CD4-positive, alpha-beta T cell treated with Interleukin-15 for 1 hour (primary cell): ENCODE measurements around the gene IKBKE.

ENCODE experiments used
- DNase-seq: peaks from one replicate; pipeline ENCODE4 v3.0.0-alpha.2; 2020

The IKBKE gene

DNA sequence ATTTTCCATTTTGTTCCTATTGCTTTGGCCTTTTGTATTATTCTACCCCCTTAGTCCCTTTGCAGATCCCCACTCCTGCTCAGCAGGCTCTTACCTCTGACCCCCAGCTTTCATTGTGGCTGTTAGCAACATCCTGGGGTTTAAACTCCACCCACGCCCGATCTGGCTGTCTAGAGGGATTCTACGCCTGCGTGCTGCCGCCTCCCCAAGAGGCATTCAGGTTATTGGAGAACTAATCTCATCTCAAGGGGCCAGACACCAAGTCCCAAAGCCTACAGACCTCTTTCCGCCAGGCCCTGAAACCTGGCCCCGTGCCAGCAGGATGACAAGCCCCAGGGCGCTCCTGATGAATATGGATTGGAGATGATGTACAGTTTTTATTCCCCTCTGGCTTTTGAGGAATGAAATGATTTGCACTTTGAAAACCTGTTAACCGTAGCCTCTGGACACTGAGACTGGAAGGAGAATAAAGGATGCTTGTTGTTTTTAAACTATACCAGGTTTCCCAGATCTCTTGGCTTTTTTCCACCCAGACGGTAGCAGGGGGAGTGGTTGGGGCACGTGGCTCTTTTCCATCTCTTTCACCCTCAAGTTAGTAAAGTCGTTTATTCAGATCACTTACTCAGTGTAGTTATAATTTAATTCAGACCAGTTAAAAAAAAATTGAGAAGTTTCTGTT, 14.5 kb upstream of the IKBKE start:
- DNase-seq = no peak

GRCh38 chr1:206456577-206457370, 13.5 kb upstream of the IKBKE start:
- DNase-seq = no peak

GRCh38 chr1:206457408-206458120, 12.7 kb upstream of the IKBKE start:
- peak; percentile 36 for DNase-seq

DNA sequence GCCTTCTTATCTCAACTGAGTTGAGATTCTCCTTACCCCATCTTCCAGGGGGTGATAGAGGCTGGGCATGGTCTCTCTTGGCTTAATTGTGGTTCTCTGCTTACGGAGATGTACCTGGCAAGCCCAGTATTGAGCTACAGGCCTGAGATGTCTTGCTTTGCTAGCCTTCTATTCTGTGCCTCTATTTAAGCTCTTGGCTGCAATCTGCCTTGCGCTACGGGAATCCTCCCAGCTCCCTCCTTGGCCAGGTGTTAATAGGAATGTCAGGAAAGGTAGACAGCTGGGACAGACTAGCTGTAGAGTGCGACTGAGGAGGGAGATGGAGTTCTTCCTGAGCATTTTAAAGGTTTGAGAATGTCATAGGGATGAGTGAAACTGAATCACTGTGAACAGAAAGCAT, 10.6 kb upstream of the IKBKE start:
- DNase-seq = no peak

DNA sequence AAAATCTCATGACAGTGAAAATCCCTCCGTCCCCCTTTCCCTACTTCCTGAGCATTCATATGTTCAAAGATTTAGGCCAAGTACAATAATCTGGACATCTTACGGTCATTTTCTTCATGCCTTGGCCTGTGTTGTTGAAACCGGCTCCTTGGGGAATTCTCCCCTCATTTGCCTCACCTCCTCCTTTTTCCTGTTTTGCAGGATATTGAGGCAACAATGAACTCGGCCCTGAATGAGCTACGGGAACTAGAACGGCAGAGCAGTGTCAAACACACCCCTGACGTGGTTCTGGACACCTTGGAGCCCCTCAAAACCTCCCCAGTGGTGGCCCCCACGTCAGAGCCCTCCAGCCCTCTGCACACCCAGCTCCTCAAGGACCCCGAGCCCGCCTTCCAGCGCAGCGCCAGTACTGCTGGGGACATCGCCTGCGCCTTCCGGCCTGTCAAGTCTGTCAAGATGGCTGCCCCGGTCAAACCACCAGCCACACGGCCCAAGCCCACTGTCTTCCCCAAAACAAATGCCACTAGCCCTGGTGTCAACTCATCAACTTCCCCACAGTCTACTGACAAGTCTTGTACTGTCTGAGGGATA, 9.3 kb upstream of the IKBKE start:
- DNase-seq = no peak

DNA sequence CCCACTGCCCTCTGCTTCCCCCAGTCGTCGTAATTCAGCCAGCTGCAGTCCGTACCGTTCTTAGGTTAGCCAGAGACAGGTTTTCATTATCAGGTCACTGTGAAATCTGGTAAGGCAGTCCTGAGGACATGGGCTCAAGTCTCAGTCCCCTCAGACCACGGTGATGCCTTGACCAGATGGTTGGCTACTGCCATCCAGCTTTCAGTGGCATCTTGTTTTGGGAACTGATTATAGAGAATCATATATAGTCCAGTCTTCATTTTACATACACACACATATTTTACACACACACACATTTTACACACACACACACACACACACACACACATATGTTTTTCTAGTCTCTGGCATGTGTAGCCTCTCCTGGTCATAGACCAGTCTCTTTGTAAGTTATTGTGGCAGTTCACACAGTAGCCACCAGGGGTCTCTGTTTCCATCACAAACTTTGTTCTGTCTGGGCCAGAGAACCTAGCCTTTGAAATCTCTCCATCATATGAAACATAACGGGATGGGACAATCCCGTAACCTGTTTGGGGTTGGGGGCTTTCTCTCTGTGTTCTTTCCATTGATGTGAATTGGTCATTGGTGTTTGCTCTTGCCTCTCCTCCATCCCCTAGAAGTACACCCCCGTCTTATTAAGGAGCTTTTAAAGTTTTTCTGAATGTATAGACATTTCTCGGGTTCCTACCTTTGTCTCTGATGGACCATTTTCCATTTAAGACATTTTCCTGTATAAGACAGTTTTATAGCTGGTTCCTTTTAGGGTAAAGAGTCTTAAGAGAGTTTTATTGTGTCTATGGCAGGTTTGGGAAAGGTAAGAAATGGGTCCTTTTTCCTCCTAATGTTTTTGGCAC, 8.4 kb upstream of the IKBKE start:
- DNase-seq = peak; percentile 64

- no peak for DNase-seq
Observed at GRCh38 chr1:206463137-206463536, 7.1 kb upstream of the IKBKE start.

- no peak for DNase-seq
Observed at GRCh38 chr1:206463911-206464310, 6.4 kb upstream of the IKBKE start.

- peak; percentile 43 for DNase-seq
Observed at GRCh38 chr1:206464456-206464964, 5.8 kb upstream of the IKBKE start.

DNA sequence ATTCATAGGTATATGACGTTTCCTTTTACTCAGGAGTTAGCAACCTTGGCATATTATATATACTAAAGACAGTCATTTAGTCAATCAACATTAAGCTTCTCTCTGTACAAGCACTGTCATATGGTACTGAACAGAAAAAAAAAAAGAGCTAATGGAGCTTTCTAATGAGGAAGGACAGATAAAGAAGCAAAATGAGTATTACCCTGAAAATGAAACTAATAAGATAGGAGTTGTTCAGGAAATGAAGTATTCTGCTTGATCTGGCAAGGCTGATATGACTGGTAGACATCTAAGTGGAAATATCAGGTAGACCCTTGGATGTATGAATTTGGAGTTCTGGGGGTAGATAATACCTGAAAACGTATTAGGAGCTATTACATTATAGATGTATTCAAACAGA, 4.3 kb upstream of the IKBKE start:
- DNase-seq = no peak

DNA sequence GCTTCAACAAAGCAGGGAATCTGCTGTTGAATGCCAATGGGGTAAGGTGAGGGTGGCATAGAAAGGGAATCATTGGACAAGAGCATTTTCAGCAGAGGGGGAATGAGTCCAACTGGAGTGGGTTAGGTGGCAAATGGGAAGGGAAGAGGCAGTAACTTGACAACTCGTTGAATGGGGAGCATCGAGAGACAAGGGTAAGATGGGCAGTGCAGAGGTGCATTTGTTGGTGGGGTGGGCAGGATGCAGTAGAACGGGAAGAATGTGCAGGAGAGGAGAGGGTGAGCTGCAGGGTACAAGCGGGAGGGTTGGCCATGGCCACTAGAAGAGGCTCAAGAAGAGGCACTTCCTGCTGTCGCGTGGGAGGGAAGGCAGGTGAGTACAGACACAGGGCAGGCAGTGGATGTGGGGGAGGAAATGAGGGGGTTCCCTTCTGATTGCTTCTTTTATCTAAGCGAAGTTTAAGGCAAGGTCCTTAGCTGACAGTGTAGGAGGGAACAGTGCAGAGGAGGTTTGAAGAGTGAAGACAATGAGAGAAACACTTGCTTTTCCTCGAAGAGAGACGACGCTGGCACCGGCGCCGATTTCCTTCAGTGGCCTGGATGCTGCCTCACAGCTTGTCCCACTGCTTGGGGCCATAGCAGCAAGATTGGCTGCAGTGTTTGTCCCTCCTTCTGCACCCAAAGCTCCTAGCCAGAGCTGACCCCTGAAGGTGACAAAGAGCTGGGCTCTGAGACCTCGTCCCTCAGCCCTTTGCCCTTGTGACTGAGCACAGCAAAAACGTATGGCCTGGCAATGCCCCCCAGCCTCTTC, 3.2 kb upstream of the IKBKE start:
- no peak for DNase-seq

- DNase-seq = peak; percentile 84
Observed at GRCh38 chr1:206467915-206468314, 2.4 kb upstream of the IKBKE start.

- no peak for DNase-seq
Observed at GRCh38 chr1:206468571-206468970, 1.7 kb upstream of the IKBKE start.

DNA sequence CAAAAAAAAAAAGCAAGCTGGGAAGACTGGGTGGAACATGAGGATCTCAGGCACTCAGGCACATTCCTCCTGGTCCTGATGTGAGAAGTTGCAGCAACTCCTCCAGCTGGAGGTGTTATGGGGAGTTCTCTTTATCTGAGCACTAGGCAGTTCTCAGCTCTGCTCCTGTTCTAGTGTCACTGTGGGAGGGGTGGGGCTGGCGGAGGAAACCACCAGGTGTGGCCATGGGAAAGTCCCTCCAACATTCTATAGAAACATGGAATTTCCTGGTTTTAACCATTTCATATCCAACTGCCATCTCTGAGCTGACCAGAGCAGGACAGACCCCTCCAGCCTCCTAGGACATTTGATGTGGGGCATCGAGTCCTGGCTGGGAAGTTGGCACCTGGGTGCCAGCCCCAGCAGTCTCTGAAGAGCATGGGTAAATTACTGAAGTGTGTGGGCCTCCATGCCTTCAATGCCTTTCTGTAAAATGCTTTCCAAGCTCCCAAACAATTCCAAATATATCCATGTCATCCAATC, 804 bp upstream of the IKBKE start:
- no peak for DNase-seq

GRCh38 chr1:206470692-206471414, 577 bp downstream of the IKBKE start:
- DNase-seq = peak; percentile 43

GRCh38 chr1:206471415-206471801, 1.1 kb downstream of the IKBKE start:
- DNase-seq = no peak

- no peak for DNase-seq
Observed at GRCh38 chr1:206472024-206472423, 1.7 kb downstream of the IKBKE start.

DNA sequence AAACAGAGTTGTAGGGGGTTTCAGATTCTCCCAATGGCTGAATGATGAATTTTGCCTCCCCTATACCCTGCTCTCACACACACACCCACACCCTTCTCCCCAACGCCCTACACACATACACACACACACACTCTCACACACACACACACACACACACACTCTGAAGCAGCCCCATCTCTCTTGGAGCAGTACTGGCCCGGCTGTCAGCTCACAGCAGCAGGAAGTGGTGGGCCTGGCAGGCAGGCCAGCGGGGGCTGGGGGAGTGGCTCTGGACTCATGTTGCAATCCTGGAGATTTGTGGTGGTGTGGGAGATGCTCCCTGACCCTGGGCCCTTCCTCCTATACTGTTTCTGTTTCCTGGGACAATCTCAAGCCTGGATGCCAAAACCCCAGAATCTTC, 2.2 kb downstream of the IKBKE start:
- DNase-seq = peak; percentile 74

GRCh38 chr1:206472886-206473285, 2.6 kb downstream of the IKBKE start:
- DNase-seq = no peak

GRCh38 chr1:206476058-206476457, 5.8 kb downstream of the IKBKE start:
- no peak for DNase-seq
